GDM1 (cell line): Measurements from ENCODE around the gene SLC7A6OS.

Source experiments
- DNase-seq: peaks from one replicate; lab custom pipeline; 2025; lab: John Stamatoyannopoulos, UW

Gene SLC7A6OS

GRCh38 chr16:68279726-68280558, 30.8 kb downstream of the SLC7A6OS start:
- no peak for DNase-seq

DNA sequence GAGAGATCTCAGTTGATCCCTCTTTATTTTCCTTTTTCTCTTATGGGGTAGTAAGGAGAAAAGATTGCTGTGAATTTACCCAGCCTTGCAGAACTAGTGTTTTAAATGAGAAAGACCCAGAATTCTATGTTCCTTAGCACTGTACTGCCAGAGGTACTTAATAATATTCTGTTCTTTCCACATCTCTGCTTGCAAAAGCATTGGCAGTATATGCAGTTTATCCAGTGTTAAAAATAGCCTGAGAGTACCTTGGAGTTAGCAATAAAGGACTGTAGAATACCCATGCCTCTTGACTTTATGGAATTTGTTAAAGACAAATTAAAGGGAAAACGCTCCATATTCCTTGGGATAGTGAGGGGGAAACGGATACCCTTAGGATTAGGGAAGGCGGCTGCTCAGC, 34.5 kb downstream of the SLC7A6OS start:
- no peak for DNase-seq

DNA sequence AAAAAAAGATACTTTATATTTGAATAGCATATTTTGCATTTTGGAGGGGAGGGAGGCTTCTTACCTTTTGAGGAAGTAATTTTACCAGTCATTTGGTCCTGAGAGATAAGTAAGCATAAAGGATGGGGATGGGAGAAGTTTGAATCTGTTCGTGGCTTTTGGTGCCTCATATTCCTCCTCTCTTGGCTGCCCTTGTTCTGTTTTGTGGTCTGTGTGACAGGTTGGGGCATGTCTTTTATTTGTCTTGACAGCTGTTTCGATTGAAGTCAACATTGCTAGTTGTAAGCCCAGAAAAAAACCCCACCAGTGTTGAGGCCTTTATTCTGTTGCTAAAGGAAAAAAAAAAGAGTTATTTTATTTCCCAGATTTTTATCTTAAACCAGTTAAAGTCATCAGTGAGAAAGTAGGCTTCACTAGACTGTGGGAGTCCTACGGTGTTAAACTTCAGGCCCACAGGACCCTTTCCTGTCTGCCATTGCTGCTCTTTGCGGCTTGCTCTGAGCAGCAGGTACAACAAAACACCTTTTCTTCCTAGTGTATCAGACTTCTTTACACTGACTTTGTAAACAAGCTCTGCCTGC, 35.0 kb downstream of the SLC7A6OS start:
- peak; percentile 72 for DNase-seq

- no peak for DNase-seq
Measured at GRCh38 chr16:68274441-68274840, 36.3 kb downstream of the SLC7A6OS start.

GRCh38 chr16:68273896-68274295, 36.9 kb downstream of the SLC7A6OS start:
- no peak for DNase-seq

GRCh38 chr16:68273459-68273858, 37.3 kb downstream of the SLC7A6OS start:
- no peak for DNase-seq

DNA sequence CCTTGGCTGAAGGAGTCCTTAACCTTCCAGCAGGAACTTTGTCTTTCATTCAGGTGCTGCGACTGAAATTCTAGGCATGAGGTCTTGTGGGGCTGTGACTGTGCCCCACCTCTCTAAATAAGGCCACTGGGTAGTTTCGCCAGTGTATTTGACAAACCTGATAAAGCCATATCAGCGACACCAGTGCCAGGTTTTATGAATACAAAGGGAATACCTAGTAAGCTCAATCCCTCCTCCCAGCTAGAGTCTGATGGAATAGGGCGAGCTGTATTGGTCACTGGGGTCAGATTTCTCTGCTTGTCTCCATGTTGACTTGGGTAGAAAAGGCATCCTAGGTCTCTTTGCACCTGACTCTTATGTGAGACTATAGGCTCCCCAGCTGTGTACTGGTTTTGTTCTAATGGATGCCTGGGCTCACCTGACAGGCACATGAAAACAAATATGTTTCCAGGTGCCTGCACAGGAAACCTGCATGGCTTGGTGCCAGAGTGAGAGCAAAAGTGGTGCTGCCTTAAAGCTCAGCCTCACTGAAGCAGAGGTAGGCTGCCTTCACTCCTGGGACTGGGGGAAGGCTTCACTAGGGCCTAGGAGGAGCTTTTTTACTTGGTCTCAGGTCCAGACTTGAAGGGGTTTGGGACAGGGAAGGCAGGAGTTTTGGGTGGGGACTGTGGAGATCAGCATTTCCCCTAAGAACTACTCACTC, 38.1 kb downstream of the SLC7A6OS start:
- no peak for DNase-seq

DNA sequence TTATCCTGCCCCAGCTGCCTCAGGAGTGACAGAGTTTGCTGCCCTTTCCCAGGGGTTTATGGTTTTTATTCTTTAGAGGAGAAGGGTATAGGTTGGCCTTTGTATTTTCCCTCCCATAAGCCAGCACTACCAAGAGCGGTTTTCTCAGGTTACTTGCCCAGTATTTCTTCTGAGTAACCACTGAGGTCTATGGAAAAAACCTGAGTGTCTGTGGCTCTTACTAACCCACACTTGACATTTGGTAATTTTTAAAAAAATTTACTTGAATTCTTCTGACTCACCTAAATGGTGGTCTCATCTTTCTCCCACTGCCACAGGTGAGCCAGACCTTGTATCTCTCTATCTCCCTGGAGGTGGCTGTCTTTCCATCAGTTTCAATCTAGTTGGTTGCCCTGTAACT, 40.4 kb downstream of the SLC7A6OS start:
- no peak for DNase-seq

DNA sequence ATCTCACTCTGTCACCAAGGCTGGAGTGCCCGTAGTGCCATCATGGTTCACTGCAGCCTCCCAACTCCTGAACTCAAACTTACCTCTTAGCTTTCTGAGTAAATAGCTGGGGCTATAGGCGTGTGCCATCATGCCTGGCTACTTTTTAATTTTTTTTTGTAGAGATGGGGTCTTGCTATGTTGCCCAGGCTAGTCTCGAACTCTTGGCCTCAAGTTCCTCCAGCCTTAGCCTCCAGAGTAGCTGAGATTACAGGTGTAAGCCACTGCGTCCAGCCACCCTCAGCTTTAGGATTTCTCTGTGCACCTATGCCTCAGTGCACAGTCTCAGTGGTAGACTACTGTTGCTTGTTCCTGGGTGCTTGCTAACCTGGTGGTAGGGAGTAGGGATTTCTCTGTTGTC, 41.0 kb downstream of the SLC7A6OS start:
- no peak for DNase-seq

GRCh38 chr16:68267612-68268405, 42.9 kb downstream of the SLC7A6OS start:
- no peak for DNase-seq

DNA sequence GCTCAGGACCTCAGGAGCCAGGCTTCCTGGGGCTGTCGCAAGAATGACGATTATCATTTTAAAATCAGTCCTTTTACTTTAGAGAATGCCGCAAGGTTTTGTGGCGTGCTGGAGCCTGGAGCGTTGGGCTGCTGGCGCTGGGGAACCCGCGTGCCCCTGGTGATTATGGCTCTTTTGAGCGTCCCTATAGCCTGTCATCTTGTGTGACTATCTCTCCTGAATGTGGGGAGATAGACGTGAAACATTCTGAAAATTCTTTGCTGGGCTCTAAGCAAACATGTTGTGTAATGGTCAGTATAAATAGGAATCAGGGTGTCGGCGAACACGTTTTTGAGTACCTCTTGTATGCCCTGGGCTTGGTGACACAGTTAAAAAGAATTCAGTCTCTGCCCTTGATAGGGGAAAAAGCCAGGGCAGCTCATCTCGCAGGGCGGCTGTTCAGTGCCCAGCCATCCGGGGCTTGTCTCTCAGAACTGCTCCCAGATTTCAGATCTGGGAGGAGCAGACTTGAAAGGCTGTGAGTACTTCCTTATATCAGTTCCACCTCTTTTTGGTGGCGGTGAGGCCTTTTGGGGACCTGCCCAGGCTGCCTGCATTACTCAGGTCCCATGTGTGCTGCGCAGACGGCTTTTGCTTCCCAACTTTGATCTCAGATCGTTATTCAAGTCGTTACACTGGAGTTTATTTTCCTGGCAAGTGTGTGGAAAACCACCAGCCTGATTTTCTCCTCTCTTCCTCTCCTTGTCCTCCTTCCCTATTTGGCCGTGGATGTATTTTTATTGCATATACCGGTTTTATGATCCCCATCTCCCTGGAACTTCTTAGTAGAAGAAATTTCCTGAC, 45.4 kb downstream of the SLC7A6OS start:
- peak; percentile 1 for DNase-seq

DNA sequence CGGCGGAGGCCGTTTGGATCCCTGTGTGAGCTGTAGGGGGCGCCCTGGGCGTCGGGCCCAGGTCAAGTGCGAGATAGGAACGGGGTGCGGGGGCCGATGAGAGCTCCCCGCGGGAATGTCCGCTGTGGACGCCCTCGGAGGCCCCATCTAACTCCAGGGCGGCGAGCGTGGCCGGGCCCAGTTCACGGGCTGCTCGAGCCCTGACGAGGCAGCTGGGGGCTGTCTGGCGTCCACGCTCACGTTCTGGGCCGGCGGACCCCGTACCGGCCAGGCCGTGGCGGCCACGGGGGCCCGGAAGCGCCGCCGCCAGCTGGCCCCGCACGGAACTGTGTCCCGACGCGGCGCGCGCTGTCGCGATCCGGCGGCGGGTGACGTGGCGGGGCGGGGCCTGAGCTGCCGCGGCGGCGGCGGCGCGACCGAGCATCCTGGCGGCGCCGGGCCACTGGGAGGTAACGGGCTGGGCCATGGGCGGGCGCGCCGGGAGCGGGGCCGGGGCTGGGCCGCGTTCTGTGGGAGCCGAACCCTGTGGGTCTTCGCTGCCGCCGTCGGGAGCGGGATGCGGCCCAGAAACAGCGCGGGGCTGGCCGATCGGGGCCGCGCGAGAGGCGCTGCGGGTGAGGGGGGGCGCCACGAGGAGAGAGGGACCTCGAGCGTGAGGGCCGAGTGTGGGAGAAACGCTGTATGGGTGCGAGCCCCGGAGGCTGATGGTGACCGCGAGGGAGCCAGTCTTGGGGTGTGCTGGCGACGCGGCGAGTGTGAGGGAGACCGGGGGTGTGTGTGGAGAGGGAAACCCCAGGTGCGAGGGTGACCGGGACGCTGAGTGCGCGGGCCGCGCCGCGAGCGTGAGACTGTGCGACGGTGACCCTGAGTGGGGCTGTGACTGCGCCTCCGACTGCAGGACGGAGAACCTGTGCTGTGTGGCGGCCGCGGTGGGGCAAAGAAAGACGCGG, 46.3 kb downstream of the SLC7A6OS start, which contains the start of gene SLC7A6:
TSS of gene SLC7A6 (plus strand) at position 399 of the 950 bp plus-strand sequence. CDS start 10,201 bp downstream, outside the sequence.
- peak; percentile 52 for DNase-seq

DNA sequence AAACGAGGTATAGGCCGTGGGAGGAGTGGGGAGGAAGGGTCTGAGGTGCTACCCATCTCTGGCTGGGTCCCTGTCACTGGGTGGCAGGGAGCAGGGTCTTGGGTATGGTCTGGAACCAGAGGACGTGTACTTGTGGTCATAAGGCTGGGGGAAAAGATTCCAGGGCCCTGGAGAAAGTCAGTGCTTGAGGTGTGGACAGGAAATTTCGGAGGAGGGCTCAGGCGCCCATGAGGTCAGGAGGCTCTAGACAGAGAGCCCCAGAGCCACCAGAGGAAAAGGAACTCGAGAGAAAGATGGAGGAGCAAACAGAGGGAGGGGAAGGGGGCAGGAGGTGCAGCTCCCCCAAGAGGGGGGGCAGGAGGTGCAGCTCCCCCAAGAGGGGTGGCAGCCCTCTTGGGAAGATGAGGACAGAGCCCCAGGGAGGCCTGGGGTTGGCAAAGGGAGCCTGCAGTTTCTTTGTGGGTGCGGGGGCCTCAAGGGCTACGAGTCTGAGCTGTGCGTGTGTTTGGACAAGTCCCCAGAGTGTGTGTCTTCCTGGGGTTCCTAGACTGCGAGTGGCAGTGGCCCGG, 47.1 kb downstream of the SLC7A6OS start:
- DNase-seq: no peak

GRCh38 chr16:68259007-68259825, 51.5 kb downstream of the SLC7A6OS start:
- DNase-seq: no peak

- peak; percentile 45 for DNase-seq
Measured at GRCh38 chr16:68257906-68258800, 52.6 kb downstream of the SLC7A6OS start.

DNA sequence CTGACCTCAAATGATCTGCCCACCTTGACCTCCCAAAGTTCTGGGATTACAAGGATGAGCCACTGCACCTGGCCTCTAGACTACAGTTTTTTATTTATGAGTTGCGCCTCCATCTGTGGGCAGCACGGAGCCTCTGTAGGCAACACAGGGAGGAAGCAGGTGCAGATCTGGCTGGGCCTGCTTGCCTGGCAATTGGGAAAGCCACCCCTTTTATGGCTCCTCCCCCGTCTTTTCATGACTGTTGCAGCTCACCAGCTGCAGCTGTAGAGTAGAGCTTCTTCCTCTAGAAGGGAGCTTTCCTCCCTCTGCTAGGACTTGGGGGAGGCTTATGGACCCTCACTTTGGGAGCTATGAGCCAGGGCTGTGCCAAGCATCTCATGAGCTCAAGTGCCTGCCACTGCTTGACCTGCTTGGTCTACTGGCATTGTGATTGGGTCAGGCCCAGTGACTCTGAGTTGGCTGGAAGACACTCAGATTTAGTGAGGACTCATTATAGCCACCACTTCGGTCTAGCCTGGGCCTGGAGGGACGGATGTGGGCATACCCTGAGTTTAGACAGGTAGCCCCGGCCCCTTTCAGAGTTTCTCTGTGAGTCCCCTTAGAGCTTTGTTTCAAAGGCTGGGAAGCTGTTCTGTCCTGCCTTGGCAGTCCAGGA, 53.4 kb downstream of the SLC7A6OS start:
- DNase-seq: peak; percentile 50

DNA sequence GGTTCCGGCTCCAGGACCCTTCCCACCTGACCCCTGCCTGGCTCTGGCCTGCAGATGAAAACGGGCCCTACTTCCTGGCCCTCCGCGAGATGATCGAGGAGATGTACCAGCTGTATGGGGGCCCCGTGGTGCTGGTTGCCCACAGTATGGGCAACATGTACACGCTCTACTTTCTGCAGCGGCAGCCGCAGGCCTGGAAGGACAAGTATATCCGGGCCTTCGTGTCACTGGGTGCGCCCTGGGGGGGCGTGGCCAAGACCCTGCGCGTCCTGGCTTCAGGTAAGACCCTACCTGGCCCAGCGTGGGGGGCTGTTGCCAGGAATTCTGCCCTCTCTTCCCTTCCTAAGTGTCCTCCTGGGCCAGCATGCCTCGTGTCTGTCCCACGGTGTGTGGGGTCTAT, 55.0 kb downstream of the SLC7A6OS start:
- DNase-seq: no peak
